GM18526 (cell line): ENCODE results near the gene RGL2.

Experiments
- POLR2A ChIP-seq: IDR thresholded peaks from 3 replicates; pipeline ENCODE4 v1.6.1; 2011; ENCODE audit not compliant: insufficient read length; ENCODE audit errors: extremely low read depth

Gene RGL2

GRCh38 chr6:33299237-33299944, 649 bp upstream of the RGL2 start:
- peak; percentile 85 for TF ChIP-seq POLR2A

- no peak for TF ChIP-seq POLR2A
Observed at GRCh38 chr6:33297956-33298772, 578 bp downstream of the RGL2 start.

GRCh38 chr6:33297406-33297955, 1.3 kb downstream of the RGL2 start:
- no peak for TF ChIP-seq POLR2A

GRCh38 chr6:33296797-33297405, 1.8 kb downstream of the RGL2 start:
- TF ChIP-seq POLR2A = no peak

- TF ChIP-seq POLR2A = no peak
Observed at GRCh38 chr6:33295621-33296369, 2.9 kb downstream of the RGL2 start.

- no peak for TF ChIP-seq POLR2A
Observed at GRCh38 chr6:33294086-33294823, 4.5 kb downstream of the RGL2 start.

GRCh38 chr6:33292996-33293682, 5.6 kb downstream of the RGL2 start:
- TF ChIP-seq POLR2A = no peak

- no peak for TF ChIP-seq POLR2A
Observed at GRCh38 chr6:33290459-33290858, 8.3 kb downstream of the RGL2 start.

GRCh38 chr6:33289784-33290315, 8.9 kb downstream of the RGL2 start:
- TF ChIP-seq POLR2A = no peak

- peak; percentile 48 for TF ChIP-seq POLR2A
Observed at GRCh38 chr6:33288921-33289783, 9.6 kb downstream of the RGL2 start, which contains the start of the genes PFDN6 and WDR46. Gene PFDN6, plus strand, starts transcription at chr6:33289601. Its CDS starts 256 bp downstream, at chr6:33289857. Gene WDR46, minus strand, starts transcription at chr6:33289239. Its CDS starts 69 bp downstream, at chr6:33289170.

GRCh38 chr6:33288141-33288920, 10.4 kb downstream of the RGL2 start:
- TF ChIP-seq POLR2A = no peak

- TF ChIP-seq POLR2A = no peak
Observed at GRCh38 chr6:33286946-33287914, 11.5 kb downstream of the RGL2 start.
